GM12878 (cell line): ENCODE results near the gene CORO1A. TPM values are rescaled to one million over a fixed set of nuclear protein-coding genes. Genes with fewer than 3 reads are reported as not detected.

ENCODE experiments used
- ATAC-seq: fragments of 200-7000 bp; cut with Tn5 transposase; 3 replicates; pipeline ENCODE4 v1.9.1; 2020; ENCODE audit warnings: mild to moderate bottlenecking, moderate library complexity
- BruUV-seq: library from RNA; stranded (reverse); fragments of 400-500 nt; replicated peaks from 2 replicates; lab custom pipeline; 2021; lab: Mats Ljungman, UMichigan
- CTCF ChIA-PET: fragments of 300-600 bp; sonication (Branson Sonifier 250); formaldehyde crosslinking; extraction: SDS; loops from one replicate; lab custom pipeline; 2021; ENCODE audit warnings: inconsistent platforms; lab: Yijun Ruan, JAX
- POLR2A ChIA-PET: fragments of 350-600 bp; formaldehyde crosslinking; extraction: SDS; loops from one replicate; lab custom pipeline; 2021; ENCODE audit warnings: inconsistent platforms; lab: Charles Lee
- RAD21 ChIA-PET: fragments of 300-600 bp; sonication (Branson Sonifier 250); formaldehyde crosslinking; loops from one replicate; lab custom pipeline; 2023; ENCODE audit warnings: antibody characterized with exemption; ENCODE audit not compliant: unreplicated experiment; lab: Charles Lee
- SMC1A ChIA-PET: fragments of 300-600 bp; sonication (Branson Sonifier 250); formaldehyde crosslinking; loops from one replicate; lab custom pipeline; 2023; ENCODE audit not compliant: unreplicated experiment, uncharacterized antibody; lab: Charles Lee
- DNase-seq: peaks from one replicate; pipeline ENCODE4 v3.0.0-alpha.2; 2011; ENCODE audit warnings: low read depth, low spot score
- FAIRE-seq: peaks from 3 replicates; lab custom pipeline; 2011; peaks lifted over from hg19 to GRCh38; lab: Jason Lieb, UNC
- H2AFZ ChIP-seq: 2 replicates; pipeline ENCODE4 v1.6.0; 2011; ENCODE audit warnings: low read depth, low read length, control low read depth; ENCODE audit not compliant: control insufficient read depth
- H3K27ac ChIP-seq: 2 replicates; pipeline ENCODE4 v1.5.1; 2011; ENCODE audit warnings: control low read depth; ENCODE audit not compliant: control insufficient read depth, insufficient read depth
- H3K27me3 ChIP-seq, 2 experiments: replicated peaks in 1 of 2; 2 replicates each; pipeline versions ENCODE4 v1.6.0 to v1.6.1; 2011; ENCODE audit warnings: low read length in 1 of 2; ENCODE audit not compliant: control insufficient read depth in 2 of 2, insufficient read depth in 2 of 2
- H3K36me3 ChIP-seq, 2 experiments: 2 replicates each; pipeline ENCODE4 v1.5.1; 2011; ENCODE audit warnings: low read length in 1 of 2; ENCODE audit not compliant: control insufficient read depth in 2 of 2, insufficient read depth in 2 of 2
- H3K4me1 ChIP-seq: 2 replicates; pipeline ENCODE4 v1.6.1; 2011; ENCODE audit warnings: mild to moderate bottlenecking, low read length, moderate library complexity, mixed read lengths; ENCODE audit not compliant: control insufficient read depth, insufficient read depth
- H3K4me2 ChIP-seq: 2 replicates; pipeline ENCODE4 v1.6.0; 2011; ENCODE audit warnings: control low read depth; ENCODE audit not compliant: control insufficient read depth, insufficient read depth
- H3K4me3 ChIP-seq: fragments of 200-600 bp; sonication (generic); 2 replicates; pipeline ENCODE4 v1.5.1; 2016
- H3K79me2 ChIP-seq: 2 replicates; pipeline ENCODE4 v1.6.0; 2011; ENCODE audit warnings: low read length; ENCODE audit not compliant: control insufficient read depth, insufficient read depth
- H3K9ac ChIP-seq: 2 replicates; pipeline ENCODE4 v1.8.0; 2011; ENCODE audit warnings: low read length, control low read depth, mixed read lengths; ENCODE audit not compliant: control insufficient read depth, insufficient read depth
- H3K9me3 ChIP-seq: replicated peaks from 3 replicates; pipeline ENCODE4 v1.5.1; 2011; ENCODE audit warnings: mild to moderate bottlenecking, low read length; ENCODE audit not compliant: control insufficient read depth, insufficient read depth
- H4K20me1 ChIP-seq: 2 replicates; pipeline ENCODE4 v1.6.0; 2011; ENCODE audit not compliant: control insufficient read depth, insufficient read depth
- MEF2A ChIP-seq: IDR thresholded peaks from 2 replicates; pipeline ENCODE4 v1.6.1; 2011; ENCODE audit warnings: low read depth, mild to moderate bottlenecking, low read length, moderate library complexity; ENCODE audit not compliant: insufficient read depth
- PKNOX1 ChIP-seq: fragments of 450-650 bp; IDR thresholded peaks from 2 replicates; pipeline ENCODE4 v1.6.1; 2016; ENCODE audit warnings: mild to moderate bottlenecking
- ZBTB40 ChIP-seq: fragments of 450-650 bp; IDR thresholded peaks from 2 replicates; pipeline ENCODE4 v1.6.1; 2016; ENCODE audit warnings: mild to moderate bottlenecking, moderate library complexity, borderline replicate concordance
- WGBS: methylation state at CpG from one replicate; pipeline ENCODE4 v1.1.6; 2016; ENCODE audit warnings: low lambda C conversion rate; ENCODE audit not compliant: insufficient replicate concordance, insufficient coverage; ENCODE audit errors: missing lambda C conversion rate; 5-methylcytosine and 5-hydroxymethylcytosine counted together
- in situ Hi-C: fragments of 300-500 bp; cut with MboI; formaldehyde crosslinking; loops from 9 replicates; pipeline ENCODE4 v1.14.3; 2018; ENCODE audit warnings: mixed read lengths
- intact Hi-C: fragments of 100-400 bp; cut with micrococcal nuclease; formaldehyde crosslinking; loops from one replicate; pipeline ENCODE4 v1.14.2; 2022; ENCODE audit not compliant: unreplicated experiment
- polyA plus RNA-seq, 11 experiments: library from polyadenylated mRNA; depleted of rRNA in 4 of 11; unstranded in 6 of 11; stranded (reverse) in 5 of 11; fragments of >200 nt; fragmentation: Nextera tagmentation in 4 of 11; fragmentation: Illumina TruSeq in 1 of 11; extraction: Ambion mirVana in 4 of 11; extraction: Trizol in 1 of 11; gene quantifications; 1 replicate in 1 of 11; 2 replicates in 10 of 11; pipeline versions ENCODE4 v1.2.1 to v1.2.3, GENCODE V29; 2011 to 2016; ENCODE audit warnings: inconsistent platforms in 2 of 11, missing spikeins in 2 of 11, low read depth in 1 of 11
- total RNA-seq, 4 experiments: library from RNA; depleted of rRNA in 3 of 4; stranded (reverse); fragments of >200 nt in 3 of 4; fragmentation: Illumina TruSeq in 1 of 4; extraction: Trizol in 1 of 4; gene quantifications; 2 replicates each; pipeline versions ENCODE4 v1.2.1 to v1.2.3, GENCODE V29; 2013 to 2021
- TF ChIP-seq, protein P1 (sequence below): IDR thresholded peaks from 2 replicates; pipeline ENCODE4 v1.6.1; 2012; ENCODE audit warnings: improper control_type of control experiment, low read depth, low read length; ENCODE audit not compliant: insufficient replicate concordance
- TF ChIP-seq, protein P2 (sequence below): fragments of 450-650 bp; IDR thresholded peaks from 2 replicates; pipeline ENCODE4 v1.6.1; 2017; ENCODE audit warnings: mild to moderate bottlenecking
- TF ChIP-seq, protein P3 (sequence below): fragments of 450-650 bp; IDR thresholded peaks from 2 replicates; pipeline ENCODE4 v1.6.1; 2014; ENCODE audit warnings: mild to moderate bottlenecking

The CORO1A gene
- total and polyA plus RNA-seq, 10 of the 15 experiments (the other 5 are each of a cell fraction or from before 2014, with no cell fraction given), result 16.3 to 1,464 (median 714) TPM

DNA sequence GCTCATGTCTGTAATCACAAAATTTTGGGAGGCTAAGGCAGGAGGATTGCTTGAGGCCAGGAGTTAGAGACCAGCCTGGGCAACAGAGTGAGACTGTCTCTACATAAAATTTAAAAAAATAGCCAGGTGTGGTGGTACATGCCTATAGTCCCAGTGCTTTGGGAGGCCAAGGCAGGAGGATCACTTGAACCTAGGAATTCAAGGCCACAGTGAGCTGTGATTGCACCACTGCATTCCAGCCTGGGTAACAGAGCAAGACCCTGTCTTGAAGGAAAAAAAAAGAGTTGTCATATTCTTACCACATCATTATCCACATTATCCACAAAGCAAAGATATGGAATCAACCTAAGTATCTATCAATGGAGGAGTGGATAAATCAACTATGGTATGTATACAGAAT is 39.4 kb upstream of the CORO1A start (continued):
- TF ChIP-seq, protein P1, sequence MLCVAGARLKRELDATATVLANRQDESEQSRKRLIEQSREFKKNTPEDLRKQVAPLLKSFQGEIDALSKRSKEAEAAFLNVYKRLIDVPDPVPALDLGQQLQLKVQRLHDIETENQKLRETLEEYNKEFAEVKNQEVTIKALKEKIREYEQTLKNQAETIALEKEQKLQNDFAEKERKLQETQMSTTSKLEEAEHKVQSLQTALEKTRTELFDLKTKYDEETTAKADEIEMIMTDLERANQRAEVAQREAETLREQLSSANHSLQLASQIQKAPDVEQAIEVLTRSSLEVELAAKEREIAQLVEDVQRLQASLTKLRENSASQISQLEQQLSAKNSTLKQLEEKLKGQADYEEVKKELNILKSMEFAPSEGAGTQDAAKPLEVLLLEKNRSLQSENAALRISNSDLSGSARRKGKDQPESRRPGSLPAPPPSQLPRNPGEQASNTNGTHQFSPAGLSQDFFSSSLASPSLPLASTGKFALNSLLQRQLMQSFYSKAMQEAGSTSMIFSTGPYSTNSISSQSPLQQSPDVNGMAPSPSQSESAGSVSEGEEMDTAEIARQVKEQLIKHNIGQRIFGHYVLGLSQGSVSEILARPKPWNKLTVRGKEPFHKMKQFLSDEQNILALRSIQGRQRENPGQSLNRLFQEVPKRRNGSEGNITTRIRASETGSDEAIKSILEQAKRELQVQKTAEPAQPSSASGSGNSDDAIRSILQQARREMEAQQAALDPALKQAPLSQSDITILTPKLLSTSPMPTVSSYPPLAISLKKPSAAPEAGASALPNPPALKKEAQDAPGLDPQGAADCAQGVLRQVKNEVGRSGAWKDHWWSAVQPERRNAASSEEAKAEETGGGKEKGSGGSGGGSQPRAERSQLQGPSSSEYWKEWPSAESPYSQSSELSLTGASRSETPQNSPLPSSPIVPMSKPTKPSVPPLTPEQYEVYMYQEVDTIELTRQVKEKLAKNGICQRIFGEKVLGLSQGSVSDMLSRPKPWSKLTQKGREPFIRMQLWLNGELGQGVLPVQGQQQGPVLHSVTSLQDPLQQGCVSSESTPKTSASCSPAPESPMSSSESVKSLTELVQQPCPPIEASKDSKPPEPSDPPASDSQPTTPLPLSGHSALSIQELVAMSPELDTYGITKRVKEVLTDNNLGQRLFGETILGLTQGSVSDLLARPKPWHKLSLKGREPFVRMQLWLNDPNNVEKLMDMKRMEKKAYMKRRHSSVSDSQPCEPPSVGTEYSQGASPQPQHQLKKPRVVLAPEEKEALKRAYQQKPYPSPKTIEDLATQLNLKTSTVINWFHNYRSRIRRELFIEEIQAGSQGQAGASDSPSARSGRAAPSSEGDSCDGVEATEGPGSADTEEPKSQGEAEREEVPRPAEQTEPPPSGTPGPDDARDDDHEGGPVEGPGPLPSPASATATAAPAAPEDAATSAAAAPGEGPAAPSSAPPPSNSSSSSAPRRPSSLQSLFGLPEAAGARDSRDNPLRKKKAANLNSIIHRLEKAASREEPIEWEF, result no peak
- TF ChIP-seq, all 136 proteins: peak for 0

GRCh38 chr16:30144917-30145316 is 38.5 kb upstream of the CORO1A start:
- BruUV-seq, result no TSS peak
- Histone ChIP-seq H3K9me3 (peaks cover 6% of the 10 kb centered on the region), H3K27ac (no peak overlapping the region), H3K9ac (no peak overlapping the region), H3K27me3 (no peaks in the 10 kb centered on the region), H2AFZ (no peak overlapping the region), H4K20me1 (no peaks in the 10 kb centered on the region), H3K36me3 (no peaks in the 10 kb centered on the region), H3K79me2 (no peaks in the 10 kb centered on the region), H3K4me2 (no peak overlapping the region), H3K4me1 (peaks cover under 1% of the 10 kb centered on the region; the same call in 1 of the 2 replicates), H3K4me3 (no peak overlapping the region)
- ATAC-seq (no peak), DNase-seq (no peak), FAIRE-seq (no peak)
- WGBS, result 35% methylated on average over 1 of the region's 1 CpG
- RAD21 ChIA-PET, result no interaction called here
- POLR2A ChIA-PET, result no interaction called here
- CTCF ChIA-PET, result interaction anchor here (0.7 kb wide), 1 partner anchor 264 kb away, joined by 3 read pairs; no protein-coding TSS in a partner anchor
- SMC1A ChIA-PET, result no interaction called here
- in situ Hi-C loops (no loop called here), intact Hi-C loops (no loop called here)
- TF ChIP-seq, protein P2, sequence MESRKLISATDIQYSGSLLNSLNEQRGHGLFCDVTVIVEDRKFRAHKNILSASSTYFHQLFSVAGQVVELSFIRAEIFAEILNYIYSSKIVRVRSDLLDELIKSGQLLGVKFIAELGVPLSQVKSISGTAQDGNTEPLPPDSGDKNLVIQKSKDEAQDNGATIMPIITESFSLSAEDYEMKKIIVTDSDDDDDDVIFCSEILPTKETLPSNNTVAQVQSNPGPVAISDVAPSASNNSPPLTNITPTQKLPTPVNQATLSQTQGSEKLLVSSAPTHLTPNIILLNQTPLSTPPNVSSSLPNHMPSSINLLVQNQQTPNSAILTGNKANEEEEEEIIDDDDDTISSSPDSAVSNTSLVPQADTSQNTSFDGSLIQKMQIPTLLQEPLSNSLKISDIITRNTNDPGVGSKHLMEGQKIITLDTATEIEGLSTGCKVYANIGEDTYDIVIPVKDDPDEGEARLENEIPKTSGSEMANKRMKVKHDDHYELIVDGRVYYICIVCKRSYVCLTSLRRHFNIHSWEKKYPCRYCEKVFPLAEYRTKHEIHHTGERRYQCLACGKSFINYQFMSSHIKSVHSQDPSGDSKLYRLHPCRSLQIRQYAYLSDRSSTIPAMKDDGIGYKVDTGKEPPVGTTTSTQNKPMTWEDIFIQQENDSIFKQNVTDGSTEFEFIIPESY, result no peak
- TF ChIP-seq ZBTB40 (no peak), PKNOX1 (no peak), MEF2A (no peak)
- TF ChIP-seq, protein P3, sequence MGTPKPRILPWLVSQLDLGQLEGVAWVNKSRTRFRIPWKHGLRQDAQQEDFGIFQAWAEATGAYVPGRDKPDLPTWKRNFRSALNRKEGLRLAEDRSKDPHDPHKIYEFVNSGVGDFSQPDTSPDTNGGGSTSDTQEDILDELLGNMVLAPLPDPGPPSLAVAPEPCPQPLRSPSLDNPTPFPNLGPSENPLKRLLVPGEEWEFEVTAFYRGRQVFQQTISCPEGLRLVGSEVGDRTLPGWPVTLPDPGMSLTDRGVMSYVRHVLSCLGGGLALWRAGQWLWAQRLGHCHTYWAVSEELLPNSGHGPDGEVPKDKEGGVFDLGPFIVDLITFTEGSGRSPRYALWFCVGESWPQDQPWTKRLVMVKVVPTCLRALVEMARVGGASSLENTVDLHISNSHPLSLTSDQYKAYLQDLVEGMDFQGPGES, result no peak
